GM18909 (cell line): Measurements from ENCODE around the gene RBMS3.
"Not testable (repeated sequence)": the region's sequence is repeated elsewhere in the genome, so short reads cannot be mapped to it uniquely, and the experiment has no call there.

Source experiments
- ATAC-seq: cut with Tn5 transposase; IDR thresholded peaks from one replicate; pipeline ENCODE4 v1.9.1; 2021; ENCODE audit warnings: mild to moderate bottlenecking; ENCODE audit not compliant: unreplicated experiment, poor library complexity

Gene RBMS3

GRCh38 chr3:29808324-29808723 lies 527.5 kb downstream of the RBMS3 start:
- ATAC-seq: not testable (repeated sequence)

GRCh38 chr3:29822071-29822470 lies 541.2 kb downstream of the RBMS3 start:
- ATAC-seq: no peak

GRCh38 chr3:29823233-29823632 lies 542.4 kb downstream of the RBMS3 start:
- no peak for ATAC-seq

- no peak for ATAC-seq
Observed at GRCh38 chr3:29826712-29827111, 545.8 kb downstream of the RBMS3 start.

- ATAC-seq: no peak
Observed at GRCh38 chr3:29827756-29828155, 546.9 kb downstream of the RBMS3 start.

GRCh38 chr3:29829340-29829739 lies 548.5 kb downstream of the RBMS3 start:
- no peak for ATAC-seq

GRCh38 chr3:29850641-29851040 lies 569.8 kb downstream of the RBMS3 start:
- no peak for ATAC-seq

- no peak for ATAC-seq
Observed at GRCh38 chr3:29852767-29853166, 571.9 kb downstream of the RBMS3 start.

GRCh38 chr3:29853841-29854397 lies 573.0 kb downstream of the RBMS3 start:
- ATAC-seq: no peak

- no peak for ATAC-seq
Observed at GRCh38 chr3:29854821-29855220, 574.0 kb downstream of the RBMS3 start.

- ATAC-seq: no peak
Observed at GRCh38 chr3:29859726-29860270, 578.9 kb downstream of the RBMS3 start.

GRCh38 chr3:29864809-29865208 lies 583.9 kb downstream of the RBMS3 start:
- no peak for ATAC-seq

GRCh38 chr3:29868543-29869101 lies 587.8 kb downstream of the RBMS3 start:
- ATAC-seq: no peak

- no peak for ATAC-seq
Observed at GRCh38 chr3:29870136-29870535, 589.3 kb downstream of the RBMS3 start.

GRCh38 chr3:29871087-29871486 lies 590.2 kb downstream of the RBMS3 start:
- ATAC-seq: no peak

GRCh38 chr3:29880809-29881208 lies 599.9 kb downstream of the RBMS3 start:
- no peak for ATAC-seq

GRCh38 chr3:29887451-29887850 lies 606.6 kb downstream of the RBMS3 start:
- no peak for ATAC-seq

- no peak for ATAC-seq
Observed at GRCh38 chr3:29889215-29889614, 608.3 kb downstream of the RBMS3 start.

GRCh38 chr3:29890801-29891200 lies 609.9 kb downstream of the RBMS3 start:
- ATAC-seq: no peak

GRCh38 chr3:29892976-29893554 lies 612.2 kb downstream of the RBMS3 start:
- ATAC-seq: no peak

GRCh38 chr3:29896856-29897255 lies 616.0 kb downstream of the RBMS3 start:
- ATAC-seq: no peak
